Measurements from ENCODE around the gene CDK5. TPM values are rescaled to one million over a fixed set of nuclear protein-coding genes. Genes with fewer than 3 reads are reported as not detected.

Gene CDK5
- total and polyA plus RNA-seq, 10 donors, result 6.3 to 17.9 (median 9.7) TPM

DNA sequence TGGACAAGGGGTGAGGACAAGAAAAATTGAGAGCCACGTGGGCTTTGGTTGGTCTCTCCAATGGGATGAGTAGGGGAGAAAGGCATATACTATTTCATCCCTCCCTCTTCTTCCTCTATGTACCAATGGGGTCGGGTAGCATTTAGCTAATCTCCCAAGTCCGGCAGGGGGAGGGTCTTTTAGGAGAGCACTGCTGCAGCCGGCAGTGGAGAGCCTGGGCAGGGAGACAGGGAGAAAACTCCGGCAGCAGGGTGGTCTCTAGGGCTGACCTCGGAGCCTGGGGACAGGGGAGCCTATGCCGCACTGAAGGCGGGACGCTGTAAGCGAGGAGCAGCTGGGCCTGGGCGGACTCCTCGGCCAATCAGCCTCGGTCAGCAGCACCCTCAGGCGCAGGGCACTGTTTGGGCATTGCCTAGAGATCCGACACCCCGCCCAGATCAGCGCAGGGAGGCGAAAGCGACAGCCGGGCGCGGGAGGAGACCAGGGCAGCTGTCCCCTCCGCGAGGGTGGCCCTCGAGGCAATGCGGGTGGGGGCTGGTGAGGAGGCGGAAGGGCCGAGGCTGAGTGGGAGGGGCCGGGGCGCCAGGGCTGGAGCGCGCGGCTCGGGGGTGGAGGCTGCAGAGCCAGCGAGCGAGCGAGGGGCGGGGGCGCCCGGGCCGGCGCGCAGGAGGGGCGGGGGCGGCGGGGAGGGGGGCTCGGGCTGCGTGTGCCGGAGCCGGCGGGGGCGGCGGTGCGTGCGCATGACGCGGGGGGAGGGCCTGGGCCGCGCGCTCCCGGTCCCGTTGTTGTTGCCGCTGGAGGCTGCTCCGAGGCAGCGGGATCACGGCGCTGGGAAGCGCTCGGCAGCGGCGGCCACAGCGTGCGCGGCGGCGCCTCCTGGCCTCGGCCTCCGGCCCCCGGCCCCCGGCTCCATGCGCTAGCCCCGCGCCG is 28.3 kb upstream of the CDK5 start, which contains the start of gene AGAP3:
AGAP3 (plus strand) TSS at position 785 of the 930 bp plus-strand sequence. CDS start 267 bp downstream, outside the sequence.
- TF ChIP-seq POLR2AphosphoS5 (IDR thresholded peaks at IDR 0.05), result peak; percentile 89 to 92 (median 90)
- TF ChIP-seq, protein P1, sequence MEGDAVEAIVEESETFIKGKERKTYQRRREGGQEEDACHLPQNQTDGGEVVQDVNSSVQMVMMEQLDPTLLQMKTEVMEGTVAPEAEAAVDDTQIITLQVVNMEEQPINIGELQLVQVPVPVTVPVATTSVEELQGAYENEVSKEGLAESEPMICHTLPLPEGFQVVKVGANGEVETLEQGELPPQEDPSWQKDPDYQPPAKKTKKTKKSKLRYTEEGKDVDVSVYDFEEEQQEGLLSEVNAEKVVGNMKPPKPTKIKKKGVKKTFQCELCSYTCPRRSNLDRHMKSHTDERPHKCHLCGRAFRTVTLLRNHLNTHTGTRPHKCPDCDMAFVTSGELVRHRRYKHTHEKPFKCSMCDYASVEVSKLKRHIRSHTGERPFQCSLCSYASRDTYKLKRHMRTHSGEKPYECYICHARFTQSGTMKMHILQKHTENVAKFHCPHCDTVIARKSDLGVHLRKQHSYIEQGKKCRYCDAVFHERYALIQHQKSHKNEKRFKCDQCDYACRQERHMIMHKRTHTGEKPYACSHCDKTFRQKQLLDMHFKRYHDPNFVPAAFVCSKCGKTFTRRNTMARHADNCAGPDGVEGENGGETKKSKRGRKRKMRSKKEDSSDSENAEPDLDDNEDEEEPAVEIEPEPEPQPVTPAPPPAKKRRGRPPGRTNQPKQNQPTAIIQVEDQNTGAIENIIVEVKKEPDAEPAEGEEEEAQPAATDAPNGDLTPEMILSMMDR (IDR thresholded peaks at IDR 0.05 in 8 of 11, conservative IDR thresholded peaks at IDR 0.05 in 3 of 11), result no peak
- peak in 2 of 3 donors; percentile 43 to 57 for TF ChIP-seq POLR2A (IDR thresholded peaks at IDR 0.05)
- no peaks in the 10 kb centered on the region for H3K9me3 ChIP-seq
- intact Hi-C loops (cut with DNase I; ENCODE audit: low total_unique reads), result no loop called here
- H3K4me3 ChIP-seq, result peak within 1 kb of the TSS; percentile 65 to 94 (median 72)
- 0 to 3% (median 1%) methylated on average over 8 to 83 of the region's 84 CpGs for WGBS, 5 donors
- DNase-seq, result peak; percentile 95
- peaks cover 53 to 86% (median 76%) of the 10 kb centered on the region in 6 donors for H3K4me1 ChIP-seq
- H3K27me3 ChIP-seq (replicated peaks in 1 of 7), result peaks cover 0 to 30% (median 0%) of the 10 kb centered on the region in 7 donors
- H3K27ac ChIP-seq, result peak within 1 kb of the TSS; percentile 59 to 88 (median 86)
- peaks cover 0 to 12% (median 0%) of the 10 kb centered on the region in 6 donors for H3K36me3 ChIP-seq

DNA sequence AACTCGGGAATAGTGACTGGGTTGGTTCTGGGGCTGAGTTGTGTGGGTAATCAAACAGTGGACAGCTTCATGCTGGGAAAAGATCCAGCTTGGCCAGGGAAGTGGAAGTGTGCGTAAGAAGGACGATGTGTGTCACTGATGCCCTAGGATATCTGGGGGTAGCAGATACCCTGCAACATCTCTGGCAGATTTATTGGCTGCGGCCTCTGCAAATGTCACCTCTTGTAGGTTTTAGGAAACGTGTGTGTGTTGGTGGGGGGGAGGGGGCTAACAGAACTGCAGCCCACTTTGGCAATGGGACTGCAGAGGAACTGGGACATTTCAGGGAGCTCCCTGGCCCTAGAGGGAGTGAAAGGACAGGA is 27.6 kb upstream of the CDK5 start:
- H3K27ac ChIP-seq, result peak overlapping the region; percentile 59 to 88 (median 80)
- TF ChIP-seq POLR2AphosphoS5 (IDR thresholded peaks at IDR 0.05), result no peak
- TF ChIP-seq, protein P1 (IDR thresholded peaks at IDR 0.05 in 8 of 11, conservative IDR thresholded peaks at IDR 0.05 in 3 of 11), result no peak
- no peak for TF ChIP-seq POLR2A (IDR thresholded peaks at IDR 0.05)
- 44 to 55% (median 47%) methylated on average over 5 of the region's 5 CpGs for WGBS, 5 donors
- peaks cover 0 to 12% (median 0%) of the 10 kb centered on the region in 6 donors for H3K36me3 ChIP-seq
- no peak for DNase-seq
- intact Hi-C loops (cut with DNase I; ENCODE audit: low total_unique reads), result no loop called here
- H3K4me1 ChIP-seq, result peaks cover 53 to 86% (median 75%) of the 10 kb centered on the region in 6 donors
- H3K9me3 ChIP-seq, result no peaks in the 10 kb centered on the region
- H3K27me3 ChIP-seq (replicated peaks in 1 of 7), result peaks cover 0 to 30% (median 0%) of the 10 kb centered on the region in 7 donors
- peak overlapping the region in 2 of 8 donors; percentile 81 to 94 for H3K4me3 ChIP-seq

DNA sequence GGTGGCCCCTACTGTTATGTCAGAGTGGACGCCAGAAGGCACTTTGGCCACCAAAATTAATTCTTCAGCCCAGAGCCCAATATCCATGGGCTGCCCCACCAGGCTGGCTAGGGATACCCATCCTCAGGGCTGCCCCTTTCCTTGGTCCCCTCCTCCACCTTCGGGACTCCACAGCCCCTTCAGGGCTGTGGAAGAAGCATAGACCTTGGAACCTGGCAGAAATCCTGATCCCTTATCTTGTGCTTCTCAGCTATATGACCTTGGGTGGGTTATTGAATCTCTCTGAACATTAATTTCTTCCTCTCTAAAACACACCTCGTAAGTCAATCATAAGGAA is 26.1 kb upstream of the CDK5 start:
- WGBS, 5 donors, result 20 to 31% (median 25%) methylated on average over 3 of the region's 3 CpGs
- TF ChIP-seq, protein P1 (IDR thresholded peaks at IDR 0.05 in 8 of 11, conservative IDR thresholded peaks at IDR 0.05 in 3 of 11), result no peak
- TF ChIP-seq POLR2A (IDR thresholded peaks at IDR 0.05), result no peak
- no peak for TF ChIP-seq POLR2AphosphoS5 (IDR thresholded peaks at IDR 0.05)
- peaks cover 55 to 86% (median 74%) of the 10 kb centered on the region in 6 donors for H3K4me1 ChIP-seq
- intact Hi-C loops (cut with DNase I; ENCODE audit: low total_unique reads), result no loop called here
- peaks cover 0 to 20% (median 0%) of the 10 kb centered on the region in 6 donors for H3K36me3 ChIP-seq
- H3K9me3 ChIP-seq, result no peaks in the 10 kb centered on the region
- peak overlapping the region in 7 of 8 donors; percentile 67 to 98 (median 77) for H3K4me3 ChIP-seq
- peak overlapping the region in 6 of 8 donors; percentile 92 to 97 (median 94) for H3K27ac ChIP-seq
- DNase-seq, result no peak
- H3K27me3 ChIP-seq (replicated peaks in 1 of 7), result peaks cover 0 to 30% (median 0%) of the 10 kb centered on the region in 7 donors

Measured in spleen (tissue), 11 donors.